Measurements from ENCODE around the gene AMIGO3.
A peak's percentile ranks its signal among the peaks of the same experiment; 100 is the strongest.
"Not testable (repeated sequence)": the region's sequence is repeated elsewhere in the genome, so short reads cannot be mapped to it uniquely, and the experiment has no call there.

The AMIGO3 gene

GRCh38 chr3:49719214-49719884 is at the start of gene AMIGO3:
AMIGO3 (minus strand) TSS chr3:49719684; CDS start chr3:49719465, 219 bp downstream.
- DNase-seq = peak; percentile 39 to 77

GRCh38 chr3:49763981-49764380 is 44.5 kb upstream of the AMIGO3 start:
- DNase-seq = no peak

GRCh38 chr3:49761661-49762060 is 42.2 kb upstream of the AMIGO3 start:
- DNase-seq = no peak

- DNase-seq = no peak
Observed at GRCh38 chr3:49759226-49759625, 39.7 kb upstream of the AMIGO3 start.

- no peak for DNase-seq
Observed at GRCh38 chr3:49757197-49757596, 37.7 kb upstream of the AMIGO3 start.

GRCh38 chr3:49756036-49756435 is 36.6 kb upstream of the AMIGO3 start:
- no peak for DNase-seq

- no peak for DNase-seq
Observed at GRCh38 chr3:49754536-49754935, 35.1 kb upstream of the AMIGO3 start.

- no peak for DNase-seq
Observed at GRCh38 chr3:49751501-49751900, 32.0 kb upstream of the AMIGO3 start.

- DNase-seq = no peak
Observed at GRCh38 chr3:49750056-49750455, 30.6 kb upstream of the AMIGO3 start.

- DNase-seq = not testable (repeated sequence)
Observed at GRCh38 chr3:49748874-49749273, 29.4 kb upstream of the AMIGO3 start.

GRCh38 chr3:49747792-49748480 is 28.5 kb upstream of the AMIGO3 start:
- no peak for DNase-seq

GRCh38 chr3:49745986-49746385 is 26.5 kb upstream of the AMIGO3 start:
- DNase-seq = no peak

- DNase-seq = no peak
Observed at GRCh38 chr3:49740427-49740826, 20.9 kb upstream of the AMIGO3 start.

- no peak for DNase-seq
Observed at GRCh38 chr3:49738067-49738713, 18.7 kb upstream of the AMIGO3 start.

- DNase-seq = no peak
Observed at GRCh38 chr3:49734752-49735151, 15.3 kb upstream of the AMIGO3 start.

- no peak for DNase-seq
Observed at GRCh38 chr3:49733551-49733950, 14.1 kb upstream of the AMIGO3 start.

GRCh38 chr3:49732597-49732996 is 13.1 kb upstream of the AMIGO3 start:
- DNase-seq = no peak

- DNase-seq = no peak
Observed at GRCh38 chr3:49729966-49730609, 10.6 kb upstream of the AMIGO3 start.

GRCh38 chr3:49727924-49728361 is 8.5 kb upstream of the AMIGO3 start:
- DNase-seq = no peak

GRCh38 chr3:49727154-49727923 is 7.9 kb upstream of the AMIGO3 start:
- DNase-seq = no peak

- DNase-seq = no peak
Observed at GRCh38 chr3:49725906-49726681, 6.6 kb upstream of the AMIGO3 start.

GRCh38 chr3:49724586-49724985 is 5.1 kb upstream of the AMIGO3 start:
- no peak for DNase-seq

Data from SW 1271 (cell line).